GM19023 (cell line): ENCODE measurements around the gene RILPL1.
"Not testable (repeated sequence)": the region's sequence is repeated elsewhere in the genome, so short reads cannot be mapped to it uniquely, and the experiment has no call there.

Experiments
- ATAC-seq: cut with Tn5 transposase; IDR thresholded peaks from one replicate; pipeline ENCODE4 v1.9.1; 2021; ENCODE audit warnings: mild to moderate bottlenecking, moderate library complexity; ENCODE audit not compliant: unreplicated experiment

Gene RILPL1

GRCh38 chr12:123497065-123497464 lies 36.5 kb downstream of the RILPL1 start:
- no peak for ATAC-seq

GRCh38 chr12:123494124-123494851 lies 39.2 kb downstream of the RILPL1 start:
- ATAC-seq = no peak

GRCh38 chr12:123492339-123493039 lies 41.0 kb downstream of the RILPL1 start:
- ATAC-seq = not testable (repeated sequence)

GRCh38 chr12:123491481-123491880 lies 42.0 kb downstream of the RILPL1 start:
- no peak for ATAC-seq

- no peak for ATAC-seq
These were observed 42.5 kb downstream of the RILPL1 start for GRCh38 chr12:123491056-123491455.

- ATAC-seq = no peak
These were observed 43.4 kb downstream of the RILPL1 start for GRCh38 chr12:123490089-123490488.

- no peak for ATAC-seq
These were observed 43.9 kb downstream of the RILPL1 start for GRCh38 chr12:123489580-123489979.

- no peak for ATAC-seq
These were observed 44.8 kb downstream of the RILPL1 start for GRCh38 chr12:123488539-123489230.

- no peak for ATAC-seq
These were observed 46.1 kb downstream of the RILPL1 start for GRCh38 chr12:123487428-123487827.

GRCh38 chr12:123485756-123486155 lies 47.8 kb downstream of the RILPL1 start:
- no peak for ATAC-seq

GRCh38 chr12:123483602-123484248 lies 49.8 kb downstream of the RILPL1 start:
- ATAC-seq = no peak

GRCh38 chr12:123482876-123483275 lies 50.6 kb downstream of the RILPL1 start:
- no peak for ATAC-seq

GRCh38 chr12:123481251-123481650 lies 52.3 kb downstream of the RILPL1 start:
- ATAC-seq = not testable (repeated sequence)

GRCh38 chr12:123479442-123480180 lies 53.9 kb downstream of the RILPL1 start:
- ATAC-seq = no peak

- ATAC-seq = no peak
These were observed 54.8 kb downstream of the RILPL1 start for GRCh38 chr12:123478762-123479161.

- ATAC-seq = no peak
These were observed 55.5 kb downstream of the RILPL1 start for GRCh38 chr12:123478069-123478468.

GRCh38 chr12:123475246-123475703 lies 58.2 kb downstream of the RILPL1 start:
- no peak for ATAC-seq

- ATAC-seq = no peak
These were observed 58.9 kb downstream of the RILPL1 start for GRCh38 chr12:123474485-123475245.

GRCh38 chr12:123472438-123472849 lies 61.1 kb downstream of the RILPL1 start:
- no peak for ATAC-seq
